HG03025 (cell line): Measurements from ENCODE around the gene CDRT15.
"Not testable (repeated sequence)": the region's sequence is repeated elsewhere in the genome, so short reads cannot be mapped to it uniquely, and the experiment has no call there.

ENCODE experiments used
- ATAC-seq: cut with Tn5 transposase; IDR thresholded peaks from one replicate; pipeline ENCODE4 v1.9.1; 2021; ENCODE audit warnings: mild to moderate bottlenecking, moderate library complexity; ENCODE audit not compliant: unreplicated experiment, low FRiP score

CDRT15 gene

DNA sequence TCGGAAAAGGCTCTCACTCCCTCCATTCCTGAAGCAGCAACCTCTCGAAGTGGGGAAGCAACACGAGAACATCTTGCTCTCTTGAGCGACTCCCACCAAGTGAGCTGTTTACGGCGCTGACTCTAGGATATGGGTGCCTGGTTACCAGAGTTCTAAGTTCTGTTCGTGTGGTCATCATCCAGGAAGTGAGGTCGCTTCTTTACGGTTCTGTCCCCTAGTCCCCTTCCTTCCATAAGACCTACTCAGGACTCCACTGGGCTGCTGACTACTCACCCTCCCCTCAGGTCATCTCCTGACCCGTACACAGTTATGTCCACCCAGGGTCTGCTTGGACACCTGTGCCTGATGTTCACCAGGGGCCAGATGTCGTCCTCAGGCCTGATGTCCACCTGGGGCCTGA lies at the start of gene CDRT15:
CDRT15 (minus strand) TSS at position 101 of the 400 bp plus-strand sequence; CDS start at position 72, 29 bp downstream.
- not testable (repeated sequence) for ATAC-seq

DNA sequence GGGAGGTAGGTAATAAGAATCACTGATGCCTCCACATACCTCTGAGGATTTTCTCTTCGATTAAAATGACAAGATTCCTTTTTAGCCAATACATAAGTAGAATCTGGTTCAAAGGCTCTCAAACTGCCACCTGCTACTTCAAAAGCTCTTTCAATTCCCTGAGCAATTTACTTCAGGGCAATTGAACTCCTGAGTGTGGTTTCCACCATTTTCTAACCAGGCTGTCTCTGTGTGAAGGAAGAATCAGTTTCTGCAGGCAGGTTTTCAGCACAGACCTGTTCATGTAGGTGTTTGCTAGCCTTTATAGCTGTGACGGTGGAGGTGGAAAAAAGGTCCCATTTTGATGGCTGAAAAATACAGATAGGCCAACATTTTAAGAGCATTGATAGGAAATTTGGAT lies 46.1 kb upstream of the CDRT15 start:
- ATAC-seq = no peak

DNA sequence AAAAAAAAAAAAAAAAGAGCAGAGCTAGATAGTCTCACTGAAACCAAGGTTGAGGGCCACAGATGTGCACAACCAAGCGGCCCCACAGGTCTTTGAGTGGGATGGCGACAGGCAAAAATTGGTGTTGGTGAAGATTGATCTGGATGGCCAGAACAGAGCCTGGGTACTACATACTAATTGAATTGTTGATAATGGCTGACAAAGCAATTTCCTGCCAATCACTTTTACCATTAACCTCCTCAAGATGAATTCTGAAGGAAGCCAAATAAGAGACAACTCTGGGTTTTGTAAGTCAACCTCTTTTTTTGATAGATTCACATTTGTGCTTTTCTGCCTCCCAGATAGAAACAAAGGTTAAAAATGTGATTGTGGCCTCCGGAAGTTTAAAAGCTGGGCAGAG lies 44.9 kb upstream of the CDRT15 start:
- no peak for ATAC-seq

DNA sequence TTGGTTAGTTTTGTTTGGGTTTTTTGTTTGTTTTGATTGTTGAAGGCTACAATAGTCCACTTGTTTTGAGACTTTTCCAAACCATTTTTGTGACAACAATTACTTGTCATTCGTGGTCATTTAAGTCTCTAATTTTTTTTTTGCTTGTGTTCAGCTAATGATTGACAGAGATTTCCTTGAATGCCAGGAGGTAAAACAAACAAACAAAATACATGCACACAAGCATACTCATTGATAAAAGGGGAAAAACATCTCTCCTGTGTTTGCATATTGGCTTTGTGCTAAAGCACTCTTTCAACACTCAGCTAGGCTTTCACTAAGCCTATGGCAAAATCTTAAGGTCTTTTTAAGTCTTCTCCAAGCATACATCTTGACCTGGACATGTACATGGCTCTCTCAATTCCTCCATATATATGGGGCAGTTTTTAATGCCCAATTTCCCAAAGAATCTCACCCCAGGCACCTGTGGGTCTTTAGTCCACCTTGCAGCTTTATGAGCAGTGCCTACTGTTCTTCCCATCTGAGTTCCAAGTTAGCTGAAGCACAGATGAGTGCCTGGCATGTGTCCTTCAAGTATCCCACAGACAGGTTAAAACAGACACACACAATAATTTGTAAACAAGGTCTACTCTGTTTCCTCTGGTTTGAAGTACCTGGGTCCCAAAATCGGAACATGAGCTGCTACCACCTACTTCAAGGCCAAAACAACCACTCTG lies 40.0 kb upstream of the CDRT15 start:
- no peak for ATAC-seq

DNA sequence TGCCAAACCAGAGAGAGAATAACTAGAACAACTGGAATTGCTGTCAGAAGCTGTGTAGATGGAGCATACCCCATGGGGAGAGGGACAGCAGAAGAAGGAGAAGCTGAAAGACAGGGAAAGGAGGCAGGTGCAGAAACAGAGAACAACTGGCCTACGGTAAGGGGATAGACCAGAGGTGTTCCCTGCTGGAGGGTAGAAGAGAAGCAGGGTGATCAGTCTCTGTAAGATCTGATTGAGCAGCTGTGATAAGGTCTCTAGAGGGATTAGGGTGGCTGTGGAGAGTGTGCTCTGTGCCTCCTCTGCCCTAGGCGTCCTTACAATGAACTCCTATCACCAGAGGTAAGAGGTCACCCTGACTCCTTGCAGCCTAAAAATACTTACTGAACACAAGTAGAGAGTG lies 33.8 kb upstream of the CDRT15 start:
- ATAC-seq = no peak

DNA sequence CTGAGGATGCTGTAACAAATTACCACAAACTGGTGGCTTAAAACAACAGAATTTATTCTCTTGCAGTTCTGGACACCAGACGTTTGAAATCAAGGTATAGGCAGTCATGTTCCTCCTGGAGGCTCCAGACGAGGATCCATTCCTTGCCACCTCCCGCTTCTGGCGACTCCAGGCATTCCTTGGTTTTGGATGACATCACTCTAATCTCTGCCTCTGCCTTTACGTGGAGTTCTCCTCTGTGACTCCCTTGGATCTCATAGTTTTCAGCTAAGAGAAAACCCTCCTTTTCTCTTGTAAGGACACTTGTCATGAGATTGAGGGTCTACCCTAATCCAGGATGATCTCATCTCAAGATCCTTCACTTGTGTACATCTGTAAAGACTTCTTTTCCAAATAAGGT lies 32.8 kb upstream of the CDRT15 start:
- ATAC-seq = no peak

DNA sequence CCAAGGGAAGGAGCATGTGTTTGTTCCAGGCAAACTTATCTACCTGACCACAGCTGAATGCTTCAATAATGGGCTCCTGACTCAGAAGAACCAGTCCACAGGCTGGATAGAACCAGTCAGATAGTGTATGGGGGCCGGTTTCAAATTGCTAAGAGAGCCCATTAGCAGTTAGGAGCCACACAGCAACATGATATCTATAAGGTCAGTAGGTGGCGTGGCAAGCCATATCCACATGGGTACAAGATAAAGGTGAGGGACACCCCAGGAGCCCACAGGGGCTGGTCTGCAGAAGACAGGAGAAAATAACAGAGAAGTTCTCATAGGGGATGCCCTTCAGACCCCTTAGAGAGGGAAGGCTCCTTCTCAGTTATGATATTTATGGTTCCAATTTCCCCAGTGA lies 31.6 kb upstream of the CDRT15 start:
- ATAC-seq = no peak

DNA sequence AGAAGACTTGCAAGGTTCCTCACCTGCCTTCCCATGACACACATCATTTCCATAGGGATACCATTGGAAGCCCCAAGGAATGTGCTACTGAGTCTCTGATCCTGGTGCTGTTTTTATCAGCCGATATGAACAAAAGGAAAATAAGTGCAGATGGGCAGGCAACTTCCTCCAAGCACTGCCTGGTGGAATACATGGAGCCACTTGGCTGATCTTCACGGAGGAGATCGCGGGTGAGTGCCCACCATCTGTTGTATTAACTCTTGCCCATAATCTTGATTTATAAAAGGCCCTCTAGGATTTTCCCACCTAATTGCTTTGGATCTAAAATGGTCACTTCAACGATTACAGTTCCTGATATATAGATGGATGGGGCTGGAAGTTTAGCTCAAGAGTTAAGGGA lies 24.7 kb upstream of the CDRT15 start:
- no peak for ATAC-seq

DNA sequence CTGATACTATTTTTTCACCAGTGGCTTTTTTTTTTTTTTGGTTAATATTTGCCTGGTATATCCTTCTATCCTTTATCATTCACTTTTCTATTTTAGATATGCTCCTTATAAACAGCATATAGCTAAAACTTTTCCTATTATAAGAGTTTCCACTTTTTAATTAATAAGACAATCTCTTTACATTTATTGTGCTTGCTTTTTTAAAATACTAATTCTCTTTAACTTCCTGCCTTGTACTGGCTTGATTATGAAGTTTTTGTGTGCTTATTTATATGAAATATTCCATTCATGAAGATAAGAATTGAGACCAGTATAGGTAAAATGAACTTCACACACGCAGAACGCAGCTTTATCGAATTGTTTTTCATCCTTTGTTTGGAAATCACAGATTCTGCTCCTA lies 9.0 kb upstream of the CDRT15 start:
- no peak for ATAC-seq

DNA sequence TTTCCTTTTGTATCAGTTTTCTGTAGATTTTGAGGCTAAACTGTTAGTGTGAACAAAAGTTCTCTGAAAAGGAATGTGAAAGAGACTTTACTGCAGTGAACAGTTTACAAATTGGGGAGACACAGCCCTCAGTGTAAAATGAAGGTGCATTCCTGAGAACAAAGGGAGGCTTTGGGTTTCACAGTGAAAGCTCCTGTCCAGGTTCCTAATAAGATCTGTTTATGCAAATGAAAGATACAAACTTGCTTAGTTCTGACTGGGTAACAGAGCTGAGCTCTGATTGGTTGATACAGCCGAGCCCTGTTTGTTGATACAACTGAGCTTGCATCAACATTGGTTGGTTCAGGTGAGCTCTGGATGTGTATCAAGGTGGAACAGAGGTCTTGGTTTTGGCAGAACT lies 8.3 kb upstream of the CDRT15 start:
- ATAC-seq = no peak

DNA sequence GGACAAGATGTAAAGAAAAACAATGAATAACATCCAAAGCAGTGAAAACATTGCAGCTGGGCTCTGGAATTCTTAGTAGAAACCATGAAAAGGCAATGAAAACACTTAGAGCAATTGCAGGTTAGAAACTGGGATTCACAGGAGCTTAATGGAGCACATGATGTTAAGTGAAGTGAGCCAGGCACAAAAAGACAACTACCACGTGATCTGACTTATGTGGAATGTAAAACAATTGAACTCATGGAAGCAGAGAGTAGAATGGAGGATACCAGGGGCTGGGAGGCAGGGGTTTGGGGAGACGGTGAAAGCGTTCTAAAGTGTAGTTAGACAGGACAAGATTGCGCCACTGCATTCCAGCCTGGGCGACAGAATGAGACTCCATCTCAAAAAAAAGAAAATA lies 2.6 kb upstream of the CDRT15 start:
- not testable (repeated sequence) for ATAC-seq

DNA sequence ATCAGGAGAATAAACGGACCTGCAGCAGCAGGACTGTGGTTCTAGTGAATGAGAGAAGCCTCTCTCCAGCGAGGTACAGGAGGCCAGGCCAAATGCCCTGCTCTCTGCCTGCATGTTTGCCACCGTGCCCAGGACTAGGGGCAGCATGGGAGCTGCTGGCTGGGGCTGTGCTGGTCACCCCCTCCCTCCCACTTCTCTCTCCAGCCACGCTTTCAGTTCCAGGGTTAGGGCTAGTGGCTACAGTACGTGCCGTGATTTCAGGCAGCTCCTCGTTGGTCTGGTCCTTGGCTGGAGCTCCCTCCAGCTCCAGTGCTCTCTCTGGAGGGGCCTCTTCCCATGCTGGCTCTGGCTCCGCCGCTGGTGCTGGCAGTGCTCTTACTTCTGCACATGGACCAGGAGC lies 630 bp downstream of the CDRT15 start:
- ATAC-seq = not testable (repeated sequence)

DNA sequence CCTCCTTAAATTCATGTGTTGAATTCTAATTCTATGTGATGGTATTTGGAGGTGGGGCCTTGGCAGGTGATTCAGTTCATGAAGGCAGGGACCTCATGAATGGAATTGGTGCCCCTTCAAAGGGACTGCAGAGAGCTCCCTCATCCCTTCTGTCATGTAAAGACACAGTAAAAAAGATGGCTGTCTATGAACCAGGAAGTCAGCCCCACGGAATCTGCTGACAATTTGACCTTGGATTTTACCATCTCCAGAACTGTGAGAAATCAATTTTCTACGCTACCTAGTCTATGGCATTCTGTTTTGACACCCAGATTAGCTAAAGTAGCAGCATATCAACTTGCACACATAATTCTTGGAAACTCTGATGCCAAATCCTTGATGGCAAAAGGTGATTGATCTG lies 1.6 kb downstream of the CDRT15 start:
- not testable (repeated sequence) for ATAC-seq

DNA sequence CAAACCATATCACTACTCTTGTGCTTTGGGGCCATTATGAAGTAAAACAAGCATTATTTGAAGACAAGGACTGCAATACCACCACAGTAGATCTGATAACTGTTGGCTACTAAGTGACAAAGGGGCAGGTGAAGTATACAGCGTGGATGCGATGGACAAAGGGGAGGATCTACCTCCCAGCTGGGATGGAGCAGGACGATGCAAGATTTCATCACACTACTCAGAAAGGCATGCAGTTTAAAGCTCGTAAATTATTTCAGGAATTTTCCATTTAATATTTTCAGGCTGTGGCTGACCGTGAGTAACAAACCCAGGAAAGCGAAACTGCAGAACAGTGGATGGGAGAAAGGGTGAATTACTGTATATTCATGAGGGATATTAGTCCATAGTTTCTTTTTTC lies 5.5 kb downstream of the CDRT15 start:
- ATAC-seq = not testable (repeated sequence)

DNA sequence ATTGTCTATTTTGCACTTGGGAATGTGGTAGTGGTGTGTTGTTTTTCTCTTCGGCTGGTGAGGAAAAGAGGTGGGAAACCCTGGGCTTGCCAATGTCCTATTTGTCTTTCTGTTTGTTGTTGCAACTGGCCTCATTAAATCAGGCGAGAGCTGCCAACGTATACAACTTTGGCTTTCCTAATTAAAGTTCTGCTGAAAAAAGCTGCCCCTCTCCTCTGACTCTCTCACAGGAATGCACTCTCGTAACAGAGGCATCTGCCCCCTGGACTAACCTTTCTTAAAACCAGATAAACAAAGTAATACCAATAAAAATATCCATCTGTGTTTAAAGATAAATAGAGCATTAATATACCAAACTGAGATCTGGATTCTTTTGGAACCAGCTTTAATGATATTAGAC lies 7.8 kb downstream of the CDRT15 start:
- ATAC-seq = no peak

DNA sequence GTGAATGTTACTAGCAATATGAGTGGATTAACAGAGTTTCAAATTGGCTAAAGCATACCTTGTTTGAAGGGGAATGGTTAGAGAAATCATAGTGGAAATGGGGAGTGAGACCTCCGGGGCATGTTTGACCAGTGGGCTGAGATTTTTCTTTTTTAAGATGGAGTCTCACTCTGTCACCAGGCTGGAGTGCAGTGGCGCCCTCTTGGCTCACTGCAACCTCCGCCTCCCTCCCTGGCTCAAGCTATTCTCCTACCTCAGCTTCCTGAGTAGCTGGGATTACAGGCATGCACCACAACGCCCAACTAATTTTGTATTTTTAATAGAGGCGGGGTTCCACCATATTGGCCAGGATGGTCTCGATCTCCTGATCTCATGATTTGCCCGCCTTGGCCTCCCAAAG lies 9.6 kb downstream of the CDRT15 start:
- no peak for ATAC-seq

DNA sequence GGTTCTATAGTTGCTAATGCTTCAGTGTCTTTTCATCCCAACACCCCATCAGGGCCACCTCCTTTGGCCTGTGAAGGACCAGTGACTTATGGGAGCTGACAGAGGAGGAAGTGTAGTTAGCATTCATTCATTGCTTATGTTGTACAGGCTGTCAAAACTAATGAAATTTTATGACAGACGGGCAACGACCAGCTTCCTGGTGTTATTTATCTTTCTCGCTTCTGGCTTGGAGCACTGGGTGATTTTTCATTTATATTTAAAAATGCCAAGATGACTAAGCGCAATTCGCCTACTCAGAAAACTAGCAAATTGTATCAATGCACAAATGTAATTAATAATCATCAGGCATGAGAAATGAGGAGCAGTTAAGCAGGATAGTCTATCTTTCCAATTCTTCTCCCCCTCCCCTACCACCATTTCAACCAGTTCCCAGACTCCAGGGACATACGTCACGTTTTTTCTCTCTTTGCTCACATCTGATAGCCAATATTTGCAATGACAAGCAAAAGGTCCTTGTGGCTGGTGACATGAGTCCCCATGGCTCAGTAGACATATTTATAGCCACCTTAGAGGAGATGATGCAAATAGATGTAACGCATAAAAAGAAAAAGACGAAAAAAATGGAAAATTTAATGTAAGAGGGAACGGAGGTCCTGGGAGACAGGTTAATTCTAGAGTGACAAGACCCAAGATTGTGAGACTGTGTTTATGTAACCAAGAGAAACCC lies 11.2 kb downstream of the CDRT15 start:
- ATAC-seq = no peak

DNA sequence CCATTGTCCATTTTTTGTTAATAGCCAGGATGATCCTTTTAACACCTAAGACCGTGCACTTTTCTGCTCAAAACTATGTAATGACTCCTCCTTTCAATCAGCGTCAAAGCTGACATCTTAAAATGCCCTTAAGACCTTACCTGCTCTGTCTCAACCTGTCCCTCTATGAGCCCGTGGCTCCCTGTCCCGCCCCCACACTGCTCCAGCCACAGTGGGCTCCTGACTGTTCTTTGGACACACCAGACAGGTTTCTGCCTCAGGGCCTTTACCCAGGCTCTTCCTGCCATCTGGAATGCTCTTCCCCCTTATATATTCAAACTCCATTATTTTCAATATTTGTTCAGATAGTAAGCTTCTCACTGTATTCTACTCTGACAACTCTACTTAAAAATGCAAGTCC lies 14.1 kb downstream of the CDRT15 start:
- no peak for ATAC-seq

DNA sequence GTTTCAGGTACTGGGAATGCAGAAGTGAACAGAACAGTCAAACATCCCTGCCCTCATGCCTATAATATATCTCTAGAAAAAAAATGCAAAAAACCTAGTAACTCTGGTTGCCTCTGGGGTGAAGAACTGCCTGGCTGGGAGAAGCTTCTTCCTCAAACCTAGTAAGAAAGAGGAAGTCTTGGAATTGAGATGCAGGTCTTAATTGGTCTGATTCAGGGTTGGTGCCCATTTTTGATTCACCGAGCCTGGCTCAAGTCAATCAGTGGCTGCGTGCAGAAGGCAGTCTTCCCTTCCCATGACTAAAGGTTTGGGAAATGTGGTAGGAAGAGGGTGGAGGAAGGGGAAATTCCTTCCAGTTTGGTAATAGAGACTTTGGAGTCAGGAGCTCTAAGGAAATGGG lies 22.4 kb downstream of the CDRT15 start:
- ATAC-seq = no peak

DNA sequence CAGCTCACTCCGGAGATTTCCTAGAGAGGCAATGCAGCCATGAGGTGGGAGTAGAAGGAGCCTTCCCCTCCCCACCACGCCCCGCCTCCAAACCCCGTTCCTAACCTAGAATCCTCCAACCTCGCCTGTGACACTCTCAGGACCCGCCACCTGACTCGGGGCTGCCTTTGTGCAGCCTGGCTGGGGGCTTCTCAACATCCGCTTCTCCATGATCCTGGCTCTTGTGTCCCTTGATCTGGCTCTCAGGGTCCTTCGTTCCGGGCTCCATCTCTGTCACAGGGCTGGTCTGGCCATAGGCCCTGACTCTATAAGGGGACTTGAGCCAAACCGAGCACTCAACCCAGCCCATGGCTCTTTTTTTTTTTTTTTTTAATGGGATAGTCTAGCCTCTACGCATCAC lies 24.3 kb downstream of the CDRT15 start:
- ATAC-seq = no peak

DNA sequence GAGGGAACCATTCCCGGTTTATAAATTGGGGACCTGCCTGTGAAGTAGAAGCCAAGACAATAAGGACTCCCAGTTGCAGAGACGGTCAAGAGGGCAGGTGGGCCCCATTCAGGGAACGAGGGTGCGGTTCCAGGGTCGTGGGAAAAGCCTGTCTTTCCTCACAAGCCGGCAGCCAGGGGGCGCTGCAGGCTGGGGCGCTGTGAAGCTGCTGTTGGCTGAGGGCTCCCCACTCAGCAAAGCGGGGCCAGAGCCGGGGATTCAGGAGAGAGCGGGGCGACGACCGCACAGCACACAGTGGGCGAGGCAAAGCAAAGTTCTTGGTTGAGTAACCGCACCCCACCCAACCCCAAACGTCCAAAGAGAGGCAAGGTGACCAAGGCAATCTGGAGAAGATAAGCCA lies 24.9 kb downstream of the CDRT15 start:
- no peak for ATAC-seq

DNA sequence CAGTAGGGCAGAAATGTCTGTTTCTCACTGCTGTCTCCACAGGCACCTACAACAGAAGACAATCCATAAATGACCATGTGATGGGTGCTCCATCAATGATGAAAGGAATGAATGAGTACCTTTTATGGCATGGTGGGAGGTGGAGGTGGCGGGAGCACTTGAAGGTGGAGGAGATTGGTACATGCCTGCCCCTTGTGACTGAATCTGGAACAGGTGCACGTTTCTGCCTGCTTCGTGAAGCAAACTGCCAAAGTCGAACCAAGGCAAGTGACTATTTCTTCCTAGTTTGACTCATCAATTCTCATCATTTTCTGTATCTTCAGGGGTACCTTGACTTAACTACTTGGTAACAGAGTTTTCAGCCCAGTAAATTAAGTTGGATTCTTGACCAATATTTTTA lies 25.4 kb downstream of the CDRT15 start:
- ATAC-seq = no peak
